A549 (cell line): Measurements from ENCODE around the gene ARHGAP5.

Experiments used
- CTCF ChIP-seq: fragments of >200 bp; sonication (Bioruptor Twin); formaldehyde crosslinking; IDR thresholded peaks from 3 replicates; pipeline ENCODE4 v1.5.1; 2016
- EP300 ChIP-seq, 2 experiments: fragments of >200 bp; sonication (Bioruptor Twin); formaldehyde crosslinking; IDR thresholded peaks; 2 replicates in 1 of 2; 3 replicates in 1 of 2; pipeline ENCODE4 v1.6.1; 2016 to 2017

DNA sequence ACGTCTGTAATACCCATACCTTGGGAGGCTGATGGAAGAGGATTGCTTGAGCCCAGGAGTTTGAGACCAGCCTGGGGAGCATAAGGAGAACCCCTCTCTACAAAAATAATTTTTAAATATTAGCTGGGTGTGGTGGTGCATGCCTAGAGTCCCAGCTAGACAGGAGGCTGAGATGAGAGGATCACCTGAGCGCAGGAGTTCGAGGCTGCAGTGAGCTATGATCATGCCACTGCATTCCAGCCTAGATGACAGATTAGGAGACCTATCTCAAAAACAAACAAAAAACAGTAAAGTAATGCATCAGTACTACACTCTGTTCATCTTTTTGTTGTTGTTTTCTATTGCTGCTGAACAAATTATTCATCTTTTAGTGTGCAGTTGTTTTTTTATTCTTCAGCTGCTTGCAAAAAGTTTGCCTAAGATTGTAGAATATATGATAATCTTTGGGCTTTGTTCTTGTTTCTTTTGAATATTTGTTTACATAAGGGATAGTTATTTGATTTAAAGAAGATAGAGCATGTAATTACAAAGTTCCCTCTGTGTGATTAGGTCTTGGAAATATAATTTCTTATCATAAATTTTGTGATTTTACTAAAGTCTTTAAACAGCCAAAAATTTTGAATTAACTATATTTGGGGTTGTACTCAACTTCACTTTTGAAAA is 8.2 kb downstream of the ARHGAP5 start:
- TF ChIP-seq CTCF (no peak), EP300 (IDR thresholded peaks at IDR 0.05) (no peak)
